PFSK-1 (cell line): ENCODE data around the gene MAGEC1.

Source experiments
- FOXP2 ChIP-seq: optimal IDR thresholded peaks from 2 replicates; pipeline ENCODE3; 2011; ENCODE audit warnings: borderline replicate concordance, control low read depth, inconsistent platforms; ENCODE audit not compliant: insufficient read depth; ENCODE audit errors: extremely low read length, extremely low read depth
- POLR2AphosphoS5 ChIP-seq: IDR thresholded peaks from 2 replicates; pipeline ENCODE4 v1.6.1; 2012; ENCODE audit warnings: low read depth, mild to moderate bottlenecking, control low read depth, low read length, moderate library complexity
- REST ChIP-seq, 2 experiments: IDR thresholded peaks; 2 replicates each; pipeline versions ENCODE4 v1.6.1 to v1.8.0; 2011 to 2012; ENCODE audit warnings: low read depth in 2 of 2, low read length in 2 of 2, control low read depth in 1 of 2, inconsistent platforms in 1 of 2, mild to moderate bottlenecking in 1 of 2, moderate library complexity in 1 of 2; ENCODE audit not compliant: insufficient read depth in 1 of 2
- SIN3A ChIP-seq: IDR thresholded peaks from 2 replicates; pipeline ENCODE4 v1.6.1; 2012; ENCODE audit warnings: mild to moderate bottlenecking, low read length, moderate library complexity, borderline replicate concordance; ENCODE audit not compliant: insufficient read depth
- TAF1 ChIP-seq: IDR thresholded peaks from 2 replicates; pipeline ENCODE4 v1.6.1; 2012; ENCODE audit warnings: low read length, control low read depth, borderline replicate concordance; ENCODE audit not compliant: insufficient read depth

- no peak for TF ChIP-seq SIN3A
- no peak for TF ChIP-seq TAF1
- no peak for TF ChIP-seq POLR2AphosphoS5
- no peak for TF ChIP-seq REST (IDR thresholded peaks at IDR 0.05; ENCODE audit: insufficient read depth in 1 of 2, low read depth in 2 of 2, low read length in 2 of 2)
- TF ChIP-seq FOXP2: no peak
Measured at GRCh38 chrX:141902366-141902765, 1.3 kb upstream of the MAGEC1 start.
